Measurements from ENCODE around the gene MRPS11. TPM values are rescaled to one million over a fixed set of nuclear protein-coding genes. Genes with fewer than 3 reads are reported as not detected.

The MRPS11 gene
- 101 to 138 TPM (median 123 TPM) in 5 replicates for total RNA-seq (2022; extraction: Qiagen RNA extraction; ENCODE audit: low read depth)

GRCh38 chr15:88467073-88467934, at the start of gene MRPS11, which contains the start of gene MRPL46:
Gene MRPS11 (plus strand): TSS chr15:88467708. CDS start chr15:88467718, 10 bp downstream.
Gene MRPL46 (minus strand): TSS chr15:88467388. CDS start chr15:88467377, 11 bp downstream.

Other genes with a start within 250 kb of the MRPS11 start
- 15.9 to 26.2 TPM (median 21.7 TPM) in 5 replicates for gene NTRK3, start 211.0 kb upstream of the MRPS11 start, total RNA-seq (2022; extraction: Qiagen RNA extraction; ENCODE audit: low read depth)
- 54.3 to 71.3 TPM (median 59.5 TPM) in 5 replicates for gene MRPL46, start 320 bp upstream of the MRPS11 start, total RNA-seq (2022; extraction: Qiagen RNA extraction; ENCODE audit: low read depth)
- gene DET1, start 79.0 kb downstream of the MRPS11 start, total RNA-seq (2022; extraction: Qiagen RNA extraction; ENCODE audit: low read depth): 4.7 to 6.2 TPM (median 5.5 TPM) in 5 replicates
- 76.6 to 94.3 TPM (median 88.9 TPM) in 5 replicates for gene AEN, start 153.6 kb downstream of the MRPS11 start, total RNA-seq (2022; extraction: Qiagen RNA extraction; ENCODE audit: low read depth)
- gene ISG20, start 171.3 kb downstream of the MRPS11 start, total RNA-seq (2022; extraction: Qiagen RNA extraction; ENCODE audit: low read depth): 33.2 to 45.0 TPM (median 38.8 TPM) in 5 replicates

Measured in A549 treated with RU486 at 1 μM for 4 hours (cell line).